ENCODE results near the gene TRPM3. TPM values are rescaled to one million over a fixed set of nuclear protein-coding genes. Genes with fewer than 3 reads are reported as not detected.
A peak's percentile ranks its signal among the peaks of the same experiment; 100 is the strongest.

Gene TRPM3
- total and polyA plus RNA-seq, 10 donors = 0.02 to 6.7 (median 1.6) TPM

DNA sequence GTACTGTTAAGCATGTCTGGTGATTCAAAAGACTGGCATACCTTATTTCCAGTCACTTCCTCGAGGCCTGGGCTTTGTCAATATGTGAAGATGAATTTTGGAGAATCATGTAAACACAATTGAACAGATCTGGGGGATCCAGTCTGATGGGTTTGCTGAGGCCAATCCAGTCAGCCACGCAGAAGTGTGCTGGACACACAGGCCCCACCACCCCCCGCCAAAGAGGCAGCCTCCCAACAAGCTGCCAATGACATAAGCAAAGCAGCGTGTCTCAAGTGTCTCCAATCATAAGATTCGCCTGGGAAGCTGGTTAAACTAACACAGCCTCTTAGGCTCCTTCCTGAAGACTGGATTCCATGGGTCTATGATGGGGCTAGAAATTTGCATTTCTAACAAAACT is 514.1 kb downstream of the TRPM3 start:
- DNase-seq = no peak
- WGBS, 5 donors = 91 to 99% (median 95%) methylated on average over 5 of the region's 5 CpGs
- Histone ChIP-seq H3K4me1 (peaks cover 0 to 14% (median 6%) of the 10 kb centered on the region in 6 donors), H3K4me3 (no peak overlapping the region), H3K9me3 (no peaks in the 10 kb centered on the region), H3K36me3 (no peaks in the 10 kb centered on the region), H3K27me3 (replicated peaks in 1 of 7) (no peaks in the 10 kb centered on the region), H3K27ac (no peak overlapping the region)
- TF ChIP-seq, protein P1, sequence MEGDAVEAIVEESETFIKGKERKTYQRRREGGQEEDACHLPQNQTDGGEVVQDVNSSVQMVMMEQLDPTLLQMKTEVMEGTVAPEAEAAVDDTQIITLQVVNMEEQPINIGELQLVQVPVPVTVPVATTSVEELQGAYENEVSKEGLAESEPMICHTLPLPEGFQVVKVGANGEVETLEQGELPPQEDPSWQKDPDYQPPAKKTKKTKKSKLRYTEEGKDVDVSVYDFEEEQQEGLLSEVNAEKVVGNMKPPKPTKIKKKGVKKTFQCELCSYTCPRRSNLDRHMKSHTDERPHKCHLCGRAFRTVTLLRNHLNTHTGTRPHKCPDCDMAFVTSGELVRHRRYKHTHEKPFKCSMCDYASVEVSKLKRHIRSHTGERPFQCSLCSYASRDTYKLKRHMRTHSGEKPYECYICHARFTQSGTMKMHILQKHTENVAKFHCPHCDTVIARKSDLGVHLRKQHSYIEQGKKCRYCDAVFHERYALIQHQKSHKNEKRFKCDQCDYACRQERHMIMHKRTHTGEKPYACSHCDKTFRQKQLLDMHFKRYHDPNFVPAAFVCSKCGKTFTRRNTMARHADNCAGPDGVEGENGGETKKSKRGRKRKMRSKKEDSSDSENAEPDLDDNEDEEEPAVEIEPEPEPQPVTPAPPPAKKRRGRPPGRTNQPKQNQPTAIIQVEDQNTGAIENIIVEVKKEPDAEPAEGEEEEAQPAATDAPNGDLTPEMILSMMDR (IDR thresholded peaks at IDR 0.05 in 8 of 11, conservative IDR thresholded peaks at IDR 0.05 in 3 of 11) = no peak
- TF ChIP-seq POLR2A (IDR thresholded peaks at IDR 0.05) (no peak), POLR2AphosphoS5 (IDR thresholded peaks at IDR 0.05) (no peak)
- intact Hi-C loops (cut with DNase I; ENCODE audit: low total_unique reads) = loop anchor here (10.0 kb wide), 1 partner anchor 633 kb away; no protein-coding TSS in a partner anchor

DNA sequence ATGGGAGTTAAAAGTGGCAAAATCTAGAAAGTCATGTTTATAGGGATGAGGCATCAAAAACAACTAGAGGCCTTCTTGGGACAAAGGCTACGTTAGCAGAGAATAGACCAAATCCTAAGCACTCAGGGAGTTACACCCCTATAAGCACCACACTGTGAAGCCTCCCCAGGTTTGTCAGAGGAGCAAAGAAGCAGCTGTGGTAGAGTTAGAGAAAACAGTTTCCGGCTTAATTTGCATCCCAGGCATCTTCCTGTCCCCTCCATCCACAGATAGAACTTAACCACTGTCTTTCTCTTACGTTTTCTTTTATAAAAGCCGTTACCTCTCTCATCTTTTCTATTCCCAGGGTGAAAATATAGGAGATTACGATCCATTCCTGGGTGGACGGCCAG is 518.4 kb downstream of the TRPM3 start:
- 79 to 92% (median 80%) methylated on average over 6 of the region's 6 CpGs for WGBS, 5 donors
- TF ChIP-seq POLR2AphosphoS5 (IDR thresholded peaks at IDR 0.05) (no peak), POLR2A (IDR thresholded peaks at IDR 0.05) (no peak)
- TF ChIP-seq, protein P1 (IDR thresholded peaks at IDR 0.05 in 8 of 11, conservative IDR thresholded peaks at IDR 0.05 in 3 of 11) = no peak

DNA sequence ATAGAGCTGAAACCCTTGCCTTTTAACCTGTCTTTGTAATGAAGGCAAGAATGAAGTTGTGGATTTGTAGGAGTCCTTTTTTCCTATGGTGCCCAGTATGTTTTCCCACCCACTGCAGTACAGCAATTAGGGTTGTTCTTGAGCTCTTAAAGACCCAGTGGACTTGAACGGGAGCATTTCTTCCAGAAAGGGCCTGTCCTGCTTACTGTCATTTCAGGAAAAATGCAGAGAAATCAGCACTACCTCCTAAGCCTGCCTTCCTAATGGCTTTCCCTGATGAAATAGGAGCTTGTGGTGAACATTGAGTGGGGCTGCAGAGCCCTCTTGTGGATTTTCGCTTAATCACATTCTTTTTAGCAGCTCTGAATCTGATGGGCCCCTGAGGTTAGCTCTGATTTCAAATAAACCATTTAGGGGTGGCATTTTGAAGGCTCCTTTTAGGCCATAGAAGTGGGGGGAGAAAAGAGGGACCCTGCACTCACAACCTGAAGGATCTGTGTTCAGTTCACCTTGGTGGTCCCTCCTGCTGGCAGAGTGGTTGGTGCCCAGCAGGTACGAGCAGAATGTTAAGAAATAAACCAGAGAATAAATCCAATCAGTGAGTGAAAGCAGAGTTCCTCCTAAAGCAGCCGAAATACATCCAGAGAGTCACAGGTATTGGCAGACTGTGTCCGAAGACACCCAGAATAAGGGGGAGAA is 519.0 kb downstream of the TRPM3 start:
- H3K27me3 ChIP-seq (replicated peaks in 1 of 7) = no peaks in the 10 kb centered on the region
- H3K36me3 ChIP-seq = no peaks in the 10 kb centered on the region
- H3K4me1 ChIP-seq = peaks cover 0 to 18% (median 7%) of the 10 kb centered on the region in 6 donors
- DNase-seq = no peak
- intact Hi-C loops (cut with DNase I; ENCODE audit: low total_unique reads) = loop anchor here (5.0 to 10.0 kb wide), 2 partner anchors 265 to 628 kb away; no protein-coding TSS in a partner anchor
- 44 to 57% (median 53%) methylated on average over 5 of the region's 5 CpGs for WGBS, 5 donors
- no peak overlapping the region for H3K4me3 ChIP-seq
- TF ChIP-seq, protein P1 (IDR thresholded peaks at IDR 0.05 in 8 of 11, conservative IDR thresholded peaks at IDR 0.05 in 3 of 11) = peak in 10 of 11 experiments; percentile 39 to 84 (median 68)
- peak in 1 of 3 donors; percentile 23 for TF ChIP-seq POLR2AphosphoS5 (IDR thresholded peaks at IDR 0.05)
- no peak for TF ChIP-seq POLR2A (IDR thresholded peaks at IDR 0.05)
- H3K27ac ChIP-seq = peak overlapping the region in 7 of 8 donors; percentile 43 to 78 (median 68)
- no peaks in the 10 kb centered on the region for H3K9me3 ChIP-seq

More for the DNA sequence above, 518.4 kb downstream of the TRPM3 start:
- no peaks in the 10 kb centered on the region for H3K9me3 ChIP-seq
- DNase-seq = no peak
- H3K4me1 ChIP-seq = peaks cover 0 to 18% (median 11%) of the 10 kb centered on the region in 6 donors
- H3K27me3 ChIP-seq (replicated peaks in 1 of 7) = no peaks in the 10 kb centered on the region
- H3K4me3 ChIP-seq = no peak overlapping the region
- no peaks in the 10 kb centered on the region for H3K36me3 ChIP-seq
- intact Hi-C loops (cut with DNase I; ENCODE audit: low total_unique reads) = loop anchor here (5.0 to 10.0 kb wide), 2 partner anchors 266 to 628 kb away; no protein-coding TSS in a partner anchor
- H3K27ac ChIP-seq = peak overlapping the region in 2 of 8 donors; percentile 77 to 78

All from spleen (tissue), 11 donors.